ENCODE results near the gene RFX5.

Gene RFX5

GRCh38 chr1:151342021-151342420 lies 5.0 kb downstream of the RFX5 start:
- H3K27ac ChIP-seq, result no peak overlapping the region
- H3K36me3 ChIP-seq, result peaks cover 40% of the 10 kb centered on the region
- no peak overlapping the region for H3K4me3 ChIP-seq (ENCODE audit: low read depth, low read length)
- DNase-seq, result no peak
- no peak for TF ChIP-seq CTCF (IDR thresholded peaks at IDR 0.05; ENCODE audit: low read depth, low read length)
- H3K9me3 ChIP-seq (ENCODE audit: severe bottlenecking), result no peaks in the 10 kb centered on the region
- H3K27me3 ChIP-seq (ENCODE audit: insufficient read depth, low read depth, severe bottlenecking), result no peaks in the 10 kb centered on the region

- no peaks in the 10 kb centered on the region for H3K9me3 ChIP-seq (ENCODE audit: severe bottlenecking)
- peak overlapping the region; percentile 2; the same call in 1 of the 2 replicates for H3K27ac ChIP-seq
- peak; percentile 83 for DNase-seq
- peaks cover 40% of the 10 kb centered on the region for H3K36me3 ChIP-seq
- no peaks in the 10 kb centered on the region for H3K27me3 ChIP-seq (ENCODE audit: insufficient read depth, low read depth, severe bottlenecking)
- peak; percentile 76 for TF ChIP-seq CTCF (IDR thresholded peaks at IDR 0.05; ENCODE audit: low read depth, low read length)
- H3K4me3 ChIP-seq (ENCODE audit: low read depth, low read length), result no peak overlapping the region
Observed at GRCh38 chr1:151340870-151341754, 5.9 kb downstream of the RFX5 start.

- no peaks in the 10 kb centered on the region for H3K9me3 ChIP-seq (ENCODE audit: severe bottlenecking)
- H3K36me3 ChIP-seq, result no peaks in the 10 kb centered on the region
- DNase-seq, result no peak
- H3K27ac ChIP-seq, result no peak overlapping the region
- no peak for TF ChIP-seq CTCF (IDR thresholded peaks at IDR 0.05; ENCODE audit: low read depth, low read length)
- no peaks in the 10 kb centered on the region for H3K27me3 ChIP-seq (ENCODE audit: insufficient read depth, low read depth, severe bottlenecking)
- no peak overlapping the region for H3K4me3 ChIP-seq (ENCODE audit: low read depth, low read length)
Observed at GRCh38 chr1:151336556-151336955, 10.5 kb downstream of the RFX5 start.

GRCh38 chr1:151334822-151335221 lies 12.2 kb downstream of the RFX5 start:
- H3K36me3 ChIP-seq, result no peaks in the 10 kb centered on the region

GRCh38 chr1:151327903-151328674 lies 19.0 kb downstream of the RFX5 start:
- Histone ChIP-seq H3K27me3 (ENCODE audit: insufficient read depth, low read depth, severe bottlenecking) (no peaks in the 10 kb centered on the region), H3K27ac (peak overlapping the region; percentile 100), H3K9me3 (ENCODE audit: severe bottlenecking) (no peaks in the 10 kb centered on the region), H3K4me3 (ENCODE audit: low read depth, low read length) (peak overlapping the region; percentile 54), H3K36me3 (peaks cover 35% of the 10 kb centered on the region)
- no peak for TF ChIP-seq CTCF (IDR thresholded peaks at IDR 0.05; ENCODE audit: low read depth, low read length)
- DNase-seq, result peak; percentile 73

More at GRCh38 chr1:151334822-151335221, 12.2 kb downstream of the RFX5 start:
- H3K27me3 ChIP-seq (ENCODE audit: insufficient read depth, low read depth, severe bottlenecking), result no peaks in the 10 kb centered on the region
- H3K27ac ChIP-seq, result no peak overlapping the region
- no peak overlapping the region for H3K4me3 ChIP-seq (ENCODE audit: low read depth, low read length)
- no peaks in the 10 kb centered on the region for H3K9me3 ChIP-seq (ENCODE audit: severe bottlenecking)
- no peak for TF ChIP-seq CTCF (IDR thresholded peaks at IDR 0.05; ENCODE audit: low read depth, low read length)
- DNase-seq, result no peak

Measured in WERI-Rb-1 (cell line).